Stimulated activated naive B cell treated with anti-CD40 and anti-IgM and Interleukin-4, amounts not matched to agents 10 μg/mL and 1 μg/mL and 100 μg/mL, for 72 hours (primary cell): ENCODE data around the gene MAD1L1.

Experiments used
- ATAC-seq, 2 donors: fragments of 150-1000 bp; cut with Tn5 transposase; replicated peaks; 2 replicates each; pipeline ENCODE4 v1.10.0; 2021; ENCODE audit warnings: moderate library complexity in 1 of 2
- DNase-seq: peaks from one replicate; pipeline ENCODE4 v3.0.0; 2021
- H3K27ac Mint-ChIP-seq: one replicate; pipeline ENCODE4 v1.8.0; 2022; ENCODE audit warnings: mild to moderate bottlenecking, mixed read lengths
- H3K27me3 Mint-ChIP-seq, 2 donors: one replicate each; pipeline ENCODE4 v1.8.0; 2022; ENCODE audit warnings: mixed read lengths in 2 of 2
- H3K36me3 Mint-ChIP-seq, 2 donors: one replicate each; pipeline ENCODE4 v1.8.0; 2022; ENCODE audit warnings: mixed read lengths in 2 of 2, mild to moderate bottlenecking in 1 of 2
- H3K4me1 Mint-ChIP-seq, 2 donors: one replicate each; pipeline ENCODE4 v1.8.0; 2022; ENCODE audit warnings: mixed read lengths in 2 of 2, mild to moderate bottlenecking in 1 of 2
- H3K4me3 Mint-ChIP-seq, 2 donors: one replicate each; pipeline ENCODE4 v1.8.0; 2022; ENCODE audit warnings: mild to moderate bottlenecking in 2 of 2, mixed read lengths in 2 of 2, moderate library complexity in 1 of 2
- H3K9me3 Mint-ChIP-seq, 2 donors: one replicate each; pipeline ENCODE4 v1.8.0; 2022; ENCODE audit warnings: mixed read lengths in 2 of 2, mild to moderate bottlenecking in 1 of 2

MAD1L1 gene

DNA sequence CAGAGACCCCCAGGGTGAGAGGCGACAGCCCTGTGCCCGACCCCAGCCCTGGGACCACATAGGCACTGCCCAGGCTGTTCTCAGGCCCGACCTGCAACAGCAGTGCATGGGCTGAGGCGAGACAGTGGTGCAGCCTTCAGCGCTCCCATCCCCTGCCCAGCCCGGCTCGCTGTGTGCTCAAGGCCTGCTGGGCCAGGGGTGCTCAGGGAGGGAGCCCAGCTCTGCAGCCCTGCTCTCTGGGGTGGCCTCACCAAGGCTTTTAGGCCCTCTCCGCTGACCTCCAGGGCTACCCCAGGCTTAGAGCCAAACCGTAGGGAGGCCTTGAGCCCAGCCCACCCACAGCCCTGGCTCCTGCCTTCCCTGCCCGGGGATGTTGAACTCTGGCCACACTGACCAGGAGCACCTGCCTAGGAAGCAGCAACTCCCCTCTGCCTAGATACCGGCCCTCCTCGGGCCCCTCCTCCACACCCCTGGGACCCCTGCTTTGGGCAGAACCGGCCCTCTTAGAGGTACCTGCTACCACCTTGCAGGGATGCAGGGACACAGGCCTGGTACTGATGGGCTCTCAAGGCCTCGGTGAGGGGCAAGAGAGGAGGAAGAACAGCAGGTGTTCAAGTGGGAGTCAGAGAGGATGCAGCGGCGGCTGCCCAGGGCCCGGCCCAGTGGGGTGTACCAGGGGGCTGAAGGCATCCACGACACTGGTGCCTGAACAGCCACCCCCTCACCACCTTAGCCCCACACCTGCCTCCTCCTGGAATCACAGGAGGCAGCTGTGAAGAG is 331.1 kb downstream of the MAD1L1 start:
- DNase-seq (no peak), ATAC-seq (no peak)
- Mint-ChIP-seq H3K4me1 (peaks cover 2 to 6% of the 10 kb centered on the region in 2 donors), H3K9me3 (no peaks in the 10 kb centered on the region), H3K27me3 (no peaks in the 10 kb centered on the region), H3K36me3 (peaks cover 13 to 20% of the 10 kb centered on the region in 2 donors), H3K4me3 (no peak overlapping the region), H3K27ac (no peak overlapping the region)

DNA sequence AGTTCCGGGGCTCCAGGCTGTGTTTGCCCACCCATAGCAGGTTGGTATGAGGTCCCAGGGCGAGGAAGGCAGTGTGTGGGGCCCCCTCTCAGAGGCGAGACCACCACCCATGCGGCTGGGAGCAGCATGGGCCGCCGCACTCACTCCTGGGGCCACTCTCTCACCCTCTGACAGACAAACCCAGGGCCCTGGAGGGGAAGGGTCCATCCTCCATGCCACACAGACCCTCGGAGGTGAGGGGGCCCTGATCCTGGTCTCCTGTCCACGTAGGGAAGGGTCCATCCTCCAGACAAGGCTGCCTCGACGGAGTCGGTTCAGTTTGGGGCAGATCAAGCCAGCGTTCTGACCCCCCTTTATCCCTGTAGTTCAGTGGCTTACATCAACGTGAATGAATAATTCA is 331.9 kb downstream of the MAD1L1 start:
- peaks cover 0 to 6% of the 10 kb centered on the region in 2 donors for H3K4me1 Mint-ChIP-seq
- DNase-seq = no peak
- ATAC-seq = no peak
- peak overlapping the region; percentile 37 for H3K27ac Mint-ChIP-seq
- no peak overlapping the region for H3K4me3 Mint-ChIP-seq
- H3K36me3 Mint-ChIP-seq = peaks cover 13 to 14% of the 10 kb centered on the region in 2 donors
- H3K27me3 Mint-ChIP-seq = no peaks in the 10 kb centered on the region
- no peaks in the 10 kb centered on the region for H3K9me3 Mint-ChIP-seq

DNA sequence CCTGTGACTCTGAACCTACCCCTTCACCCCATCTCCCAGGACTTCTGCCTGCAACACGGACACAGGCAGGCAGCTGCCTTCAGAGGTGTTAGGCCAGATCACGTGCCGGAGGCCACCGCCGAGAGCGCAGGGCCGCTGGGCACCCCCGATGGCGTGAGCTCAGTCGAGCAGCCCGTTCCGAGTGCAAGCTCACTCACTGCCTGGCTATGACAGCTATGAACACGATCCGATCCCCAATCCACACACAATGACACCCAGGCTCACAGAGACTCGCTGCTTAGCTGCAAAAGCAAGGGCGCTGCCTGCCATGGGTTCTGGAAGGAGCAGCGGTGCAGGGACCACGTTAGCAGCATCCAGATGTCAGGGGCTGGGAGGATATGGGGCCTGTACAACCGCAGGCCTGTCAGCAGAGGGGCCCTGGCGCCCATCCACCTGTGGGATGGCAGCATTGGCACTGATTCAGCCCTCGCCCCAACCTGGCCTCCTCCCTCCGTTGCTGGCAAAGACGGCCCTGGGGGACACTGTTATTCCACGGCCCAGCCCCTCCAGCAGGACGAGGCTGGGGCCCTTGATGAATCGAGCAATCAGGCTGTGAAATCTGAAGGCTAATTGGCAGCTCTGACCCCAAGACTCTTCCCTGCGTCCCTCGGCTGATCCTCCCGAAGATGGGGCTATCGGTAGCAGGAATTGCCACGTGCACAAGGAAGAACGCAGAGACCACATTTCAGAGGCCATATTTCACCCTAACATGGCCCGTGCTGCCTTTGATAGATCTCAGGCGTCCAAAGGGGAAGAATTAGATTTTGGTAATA is 332.6 kb downstream of the MAD1L1 start:
- no peaks in the 10 kb centered on the region for H3K9me3 Mint-ChIP-seq
- H3K36me3 Mint-ChIP-seq = peaks cover 13 to 20% of the 10 kb centered on the region in 2 donors
- no peak overlapping the region for H3K4me3 Mint-ChIP-seq
- no peaks in the 10 kb centered on the region for H3K27me3 Mint-ChIP-seq
- ATAC-seq (no peak), DNase-seq (no peak)
- peaks cover 0 to 6% of the 10 kb centered on the region in 2 donors for H3K4me1 Mint-ChIP-seq
- H3K27ac Mint-ChIP-seq = peak overlapping the region; percentile 37

DNA sequence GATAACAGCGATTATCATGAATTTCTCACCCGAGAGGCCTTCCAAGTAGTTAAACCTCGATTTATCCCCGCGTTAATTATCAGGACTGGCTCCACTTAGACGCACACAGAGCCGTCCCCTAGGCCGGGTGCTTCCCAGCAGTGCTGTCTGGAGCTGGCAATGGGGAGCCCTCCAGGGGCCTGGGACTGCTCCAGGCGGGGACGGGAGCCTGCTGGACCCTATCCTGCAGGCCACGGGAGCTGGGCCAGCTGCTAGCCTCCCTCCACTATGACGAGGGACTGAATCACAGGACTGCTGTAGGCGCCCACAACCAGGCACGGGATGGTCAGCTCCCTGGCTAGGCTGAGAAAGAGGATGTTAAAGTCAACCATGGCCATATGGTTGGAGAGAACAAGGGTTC is 333.5 kb downstream of the MAD1L1 start:
- no peak overlapping the region for H3K4me3 Mint-ChIP-seq
- no peaks in the 10 kb centered on the region for H3K9me3 Mint-ChIP-seq
- ATAC-seq (no peak), DNase-seq (no peak)
- peaks cover 0 to 6% of the 10 kb centered on the region in 2 donors for H3K4me1 Mint-ChIP-seq
- H3K27ac Mint-ChIP-seq = peak overlapping the region; percentile 70
- no peaks in the 10 kb centered on the region for H3K27me3 Mint-ChIP-seq
- H3K36me3 Mint-ChIP-seq = peaks cover 18 to 29% of the 10 kb centered on the region in 2 donors

DNA sequence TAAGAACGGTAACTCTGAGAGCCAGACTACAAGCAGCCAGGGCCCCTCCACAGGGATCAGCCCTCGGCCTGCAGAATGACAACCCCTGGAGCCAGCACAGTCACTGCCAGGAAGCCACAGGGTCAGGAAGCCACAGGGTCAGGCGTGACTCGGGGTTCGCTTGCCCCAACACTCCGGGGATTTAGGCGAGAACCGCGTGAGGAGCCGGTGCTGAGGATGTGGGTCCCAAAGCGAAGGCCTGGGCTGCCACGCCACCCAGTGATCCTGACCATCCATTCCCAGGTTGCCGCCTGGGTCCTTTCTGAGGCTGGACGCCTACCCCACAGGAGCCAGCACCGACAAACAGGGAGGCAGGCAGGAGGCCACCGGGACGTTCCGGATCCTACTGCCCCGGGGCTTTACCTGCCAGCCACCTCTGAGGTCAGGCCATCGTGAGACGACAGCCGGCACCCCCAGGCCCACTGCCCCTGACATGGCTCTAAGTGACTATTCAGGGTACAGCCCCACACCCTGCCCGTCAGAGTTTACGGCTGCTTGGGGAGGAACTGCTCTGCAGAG is 334.0 kb downstream of the MAD1L1 start:
- ATAC-seq (no peak), DNase-seq (no peak)
- no peak overlapping the region for H3K27ac Mint-ChIP-seq
- H3K27me3 Mint-ChIP-seq = no peaks in the 10 kb centered on the region
- no peak overlapping the region for H3K4me3 Mint-ChIP-seq
- no peaks in the 10 kb centered on the region for H3K9me3 Mint-ChIP-seq
- H3K36me3 Mint-ChIP-seq = peaks cover 20 to 31% of the 10 kb centered on the region in 2 donors
- H3K4me1 Mint-ChIP-seq = peaks cover 0 to 6% of the 10 kb centered on the region in 2 donors

DNA sequence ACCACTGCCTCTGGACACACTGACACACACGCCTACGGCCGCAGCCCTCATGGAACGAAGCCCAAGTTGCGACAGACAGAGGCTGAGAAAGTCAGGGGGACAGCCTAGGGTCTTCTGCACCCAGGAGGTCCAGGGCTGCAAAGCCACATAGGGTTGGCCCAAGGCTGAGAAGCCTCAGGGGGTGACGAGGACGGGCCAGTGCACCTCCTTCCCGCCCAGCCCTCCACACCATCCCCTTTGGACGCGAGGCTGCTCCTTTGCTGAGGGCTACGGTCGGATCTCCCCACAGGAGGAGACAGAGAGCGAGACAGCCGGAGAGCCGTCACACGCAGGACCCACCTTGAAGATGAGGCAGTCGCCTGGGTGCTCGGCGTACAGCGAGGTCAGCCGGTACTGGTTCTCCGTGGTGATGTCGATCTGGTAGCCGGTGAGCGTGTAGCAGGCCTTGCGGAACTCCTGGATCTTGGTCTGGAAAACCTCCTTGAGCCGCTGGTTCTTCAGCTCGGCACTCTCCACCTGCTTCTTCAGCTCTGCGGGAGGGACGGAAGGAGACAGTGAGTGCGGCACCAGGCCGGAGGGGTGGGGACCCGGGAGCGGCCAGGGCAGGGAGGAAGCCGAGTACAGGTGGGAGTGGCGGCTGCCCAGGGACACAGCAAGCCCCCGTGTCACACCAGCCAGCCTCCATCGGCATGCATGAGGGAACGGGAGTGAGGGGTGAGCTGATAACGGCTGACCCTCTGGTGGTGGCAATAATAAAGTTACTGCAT is 334.7 kb downstream of the MAD1L1 start:
- Mint-ChIP-seq H3K27me3 (no peaks in the 10 kb centered on the region), H3K36me3 (peaks cover 20 to 32% of the 10 kb centered on the region in 2 donors), H3K4me1 (peaks cover 0 to 6% of the 10 kb centered on the region in 2 donors), H3K9me3 (no peaks in the 10 kb centered on the region), H3K27ac (peak overlapping the region; percentile 14), H3K4me3 (no peak overlapping the region)
- ATAC-seq (no peak), DNase-seq (no peak)

DNA sequence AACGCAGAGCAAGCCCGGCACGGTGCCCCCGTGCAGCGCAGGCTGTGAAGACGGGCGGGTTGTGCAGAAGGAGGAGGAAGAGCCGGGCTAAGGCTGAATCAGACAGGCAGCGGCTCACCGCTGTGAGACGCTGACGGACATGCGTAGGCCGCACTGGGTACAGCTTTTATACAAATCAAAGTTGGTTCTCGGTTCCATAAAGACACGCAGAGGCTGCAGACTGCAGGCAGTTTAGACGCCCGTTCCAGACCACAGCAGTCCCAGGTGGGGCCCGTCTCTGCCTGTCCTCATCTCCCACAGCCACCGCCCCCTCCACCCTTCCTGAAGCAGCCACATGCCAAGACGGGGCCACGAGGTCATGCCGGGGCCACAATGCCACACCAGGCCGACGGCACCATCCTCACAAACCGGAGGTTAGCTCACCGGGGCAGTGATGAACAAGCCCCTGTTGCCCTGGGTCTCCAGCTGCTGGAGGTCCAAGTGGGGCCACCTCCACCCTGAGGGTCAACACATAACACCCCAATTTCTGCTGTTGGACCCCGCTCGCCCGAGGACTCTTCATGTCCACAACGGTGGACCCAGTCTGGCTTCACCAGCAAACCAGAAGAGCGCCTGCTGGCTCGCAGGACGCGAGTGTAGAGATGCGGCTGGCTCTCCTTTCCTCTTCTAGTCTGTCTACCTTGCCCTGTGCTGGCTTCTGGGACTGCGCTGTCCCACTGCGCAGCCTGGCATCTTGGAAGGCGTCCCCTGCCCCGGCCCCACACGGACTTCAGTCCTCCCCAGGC is 335.5 kb downstream of the MAD1L1 start:
- H3K4me1 Mint-ChIP-seq = peaks cover 0 to 6% of the 10 kb centered on the region in 2 donors
- peaks cover 20 to 32% of the 10 kb centered on the region in 2 donors for H3K36me3 Mint-ChIP-seq
- no peaks in the 10 kb centered on the region for H3K27me3 Mint-ChIP-seq
- no peak overlapping the region for H3K4me3 Mint-ChIP-seq
- no peak for ATAC-seq
- DNase-seq = no peak
- no peak overlapping the region for H3K27ac Mint-ChIP-seq
- H3K9me3 Mint-ChIP-seq = no peaks in the 10 kb centered on the region

DNA sequence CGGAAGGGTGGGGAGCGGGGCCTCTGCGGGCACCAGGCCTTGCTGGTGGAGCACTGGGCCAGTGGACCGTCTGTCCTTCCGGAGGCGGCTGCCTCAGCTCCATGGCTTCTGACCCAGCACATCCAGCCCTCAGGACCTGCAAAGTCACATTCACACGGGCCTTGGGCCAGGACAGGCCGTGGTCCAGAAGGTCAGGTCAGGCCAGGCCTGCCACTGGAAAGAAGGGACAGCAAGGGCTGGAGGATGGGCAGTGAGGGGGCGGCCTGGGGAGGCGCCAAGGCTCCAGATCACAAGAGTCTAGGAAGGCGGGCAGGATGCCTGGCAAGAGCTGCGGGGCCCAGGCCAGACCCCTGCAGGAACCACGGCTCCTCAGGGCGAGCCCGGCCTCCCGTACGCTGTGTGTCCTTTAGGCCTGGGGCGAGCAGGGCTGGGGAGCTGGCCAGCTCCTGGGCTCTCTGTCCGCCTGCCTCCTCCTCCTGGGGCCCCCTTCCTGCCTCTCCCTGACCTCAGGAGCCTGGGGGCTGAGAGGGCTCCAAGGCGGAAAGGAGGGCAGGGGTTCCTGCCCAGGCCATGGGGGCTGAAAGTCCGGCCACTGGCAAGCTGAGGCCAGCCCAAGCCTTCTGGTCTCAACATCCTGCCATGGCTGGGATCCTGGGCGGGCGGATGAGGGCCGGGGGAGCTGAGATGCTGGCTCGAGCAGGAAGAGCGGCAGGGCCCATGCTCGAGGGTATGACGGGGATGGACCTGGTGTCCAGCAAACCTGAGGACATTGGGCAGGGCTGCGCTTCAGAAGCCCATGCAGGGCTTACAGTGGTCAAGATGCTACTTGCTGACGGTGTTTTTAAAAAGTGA is 336.9 kb downstream of the MAD1L1 start:
- H3K36me3 Mint-ChIP-seq = peaks cover 23 to 37% of the 10 kb centered on the region in 2 donors
- no peak overlapping the region for H3K4me3 Mint-ChIP-seq
- no peaks in the 10 kb centered on the region for H3K27me3 Mint-ChIP-seq
- H3K27ac Mint-ChIP-seq = peak overlapping the region; percentile 70
- ATAC-seq (no peak), DNase-seq (no peak)
- peaks cover 0 to 11% of the 10 kb centered on the region in 2 donors for H3K4me1 Mint-ChIP-seq
- H3K9me3 Mint-ChIP-seq = no peaks in the 10 kb centered on the region

DNA sequence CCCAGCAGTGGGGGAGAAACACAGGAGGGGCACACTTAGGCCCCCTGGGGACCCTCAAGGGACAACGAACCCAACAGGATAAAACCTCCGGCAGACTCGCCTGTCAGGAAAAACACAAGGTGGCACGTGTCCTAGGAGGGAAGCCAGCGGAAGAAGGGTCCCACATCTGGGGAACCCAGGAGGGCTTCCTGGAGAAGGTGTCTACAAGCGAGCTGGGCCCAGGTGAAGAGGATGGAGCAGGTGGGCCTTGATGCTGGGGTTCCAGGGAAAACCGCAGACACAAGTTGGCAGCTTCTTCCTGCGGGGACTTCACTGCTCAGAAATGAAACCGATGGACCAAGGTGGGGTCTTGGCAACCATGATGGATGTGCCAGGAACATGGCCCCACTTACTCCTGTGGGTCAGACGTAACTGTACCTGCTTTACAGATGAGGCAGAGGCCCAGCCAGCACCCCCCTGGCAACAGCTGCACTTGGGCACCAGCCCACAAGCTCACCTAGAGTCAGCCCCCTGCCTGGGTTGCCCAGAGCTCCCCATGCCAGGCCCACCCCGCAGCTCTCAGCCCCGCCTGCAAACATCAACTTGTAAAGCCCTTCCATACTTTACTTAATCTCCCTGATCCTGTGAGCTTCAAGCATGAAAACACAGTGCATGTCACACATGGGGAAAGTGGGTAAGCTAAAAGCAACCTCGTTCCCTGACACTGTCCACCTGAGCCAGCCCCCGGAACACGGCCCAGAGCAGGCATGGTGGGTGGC is 337.7 kb downstream of the MAD1L1 start:
- no peaks in the 10 kb centered on the region for H3K9me3 Mint-ChIP-seq
- peaks cover 28 to 41% of the 10 kb centered on the region in 2 donors for H3K36me3 Mint-ChIP-seq
- no peak for ATAC-seq
- no peaks in the 10 kb centered on the region for H3K27me3 Mint-ChIP-seq
- peak overlapping the region; percentile 37 for H3K27ac Mint-ChIP-seq
- peaks cover 3 to 17% of the 10 kb centered on the region in 2 donors for H3K4me1 Mint-ChIP-seq
- no peak overlapping the region for H3K4me3 Mint-ChIP-seq
- DNase-seq = no peak

DNA sequence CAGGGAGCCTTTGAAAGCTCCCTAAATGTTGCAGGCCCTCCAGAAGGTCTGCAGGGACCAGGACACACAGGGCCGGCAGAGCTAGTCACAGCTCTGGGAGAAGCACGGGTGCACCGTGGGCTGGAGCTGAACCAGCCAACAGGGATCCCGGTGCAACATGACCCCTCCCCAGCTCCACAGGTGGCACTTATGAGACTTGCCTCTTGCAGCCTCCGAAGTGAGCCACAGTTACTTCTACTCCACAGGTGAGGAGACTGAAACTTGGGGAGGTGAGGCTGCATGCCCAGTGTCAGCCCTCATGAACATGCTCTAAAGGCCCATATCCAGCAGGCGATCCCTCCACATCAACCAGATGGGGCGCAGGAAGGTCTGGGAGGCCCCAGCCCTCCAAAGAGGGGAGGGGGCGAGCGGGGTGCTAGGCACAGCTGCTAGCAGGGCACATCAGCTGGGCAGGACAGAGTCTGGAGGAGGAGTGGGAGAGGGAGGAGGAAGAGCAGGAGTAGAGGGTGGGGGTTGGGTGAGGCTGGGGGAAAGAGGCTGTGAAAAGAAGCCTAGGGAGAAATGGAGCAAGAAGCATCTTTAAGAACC is 338.3 kb downstream of the MAD1L1 start:
- Mint-ChIP-seq H3K4me1 (peaks cover 3 to 17% of the 10 kb centered on the region in 2 donors), H3K27ac (no peak overlapping the region), H3K36me3 (peaks cover 31 to 43% of the 10 kb centered on the region in 2 donors)

DNA sequence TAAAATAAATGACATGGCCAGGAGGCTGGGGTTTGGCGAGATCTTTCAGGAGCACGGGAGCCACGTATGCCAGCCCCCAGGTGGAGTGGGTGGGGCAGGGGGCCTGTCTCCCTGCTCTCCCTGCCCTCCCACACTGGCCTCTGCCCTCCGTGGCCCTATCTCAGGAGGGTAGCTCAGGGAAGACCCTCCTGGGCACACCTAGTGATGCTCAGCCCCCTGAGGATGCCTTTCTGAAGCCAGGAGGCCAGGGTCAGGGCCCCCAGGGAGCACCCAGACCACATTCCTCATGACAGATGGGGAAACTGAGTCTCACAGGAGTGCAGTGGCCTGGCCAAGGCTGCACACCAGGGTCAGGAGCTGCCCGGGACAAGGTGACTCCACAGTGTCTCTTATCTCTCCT is 339.3 kb downstream of the MAD1L1 start:
- Mint-ChIP-seq H3K36me3 (peaks cover 33 to 48% of the 10 kb centered on the region in 2 donors), H3K27ac (peak overlapping the region; percentile 25), H3K27me3 (no peaks in the 10 kb centered on the region), H3K4me3 (no peak overlapping the region), H3K9me3 (no peaks in the 10 kb centered on the region), H3K4me1 (peaks cover 5 to 14% of the 10 kb centered on the region in 2 donors)
- ATAC-seq (no peak), DNase-seq (no peak)

More for the DNA sequence above, 338.3 kb downstream of the MAD1L1 start:
- no peak overlapping the region for H3K4me3 Mint-ChIP-seq
- no peak for ATAC-seq
- H3K9me3 Mint-ChIP-seq = no peaks in the 10 kb centered on the region
- DNase-seq = no peak
- no peaks in the 10 kb centered on the region for H3K27me3 Mint-ChIP-seq

DNA sequence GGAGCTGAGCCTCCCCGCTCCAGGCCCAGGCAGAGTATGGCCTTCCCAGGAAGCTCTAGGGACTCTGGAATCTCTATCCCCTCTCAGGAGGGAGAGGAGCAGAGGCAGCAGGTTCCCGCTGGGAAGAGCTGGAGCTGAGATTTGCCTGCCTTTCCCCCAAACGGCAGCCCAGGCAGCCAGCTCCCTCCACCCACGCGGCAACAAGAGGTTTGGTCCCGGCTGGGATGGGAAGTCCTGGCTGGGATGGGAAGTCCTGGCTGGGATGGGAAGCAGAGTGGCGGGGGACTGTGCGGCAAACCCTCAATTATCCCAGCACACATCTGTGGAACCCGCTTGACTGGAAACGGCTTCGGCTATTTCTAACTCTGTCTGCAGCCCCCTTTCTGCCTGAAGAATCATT is 339.7 kb downstream of the MAD1L1 start:
- no peaks in the 10 kb centered on the region for H3K27me3 Mint-ChIP-seq
- no peak overlapping the region for H3K4me3 Mint-ChIP-seq
- H3K9me3 Mint-ChIP-seq = no peaks in the 10 kb centered on the region
- H3K36me3 Mint-ChIP-seq = peaks cover 36 to 52% of the 10 kb centered on the region in 2 donors
- no peak for DNase-seq
- no peak for ATAC-seq
- H3K27ac Mint-ChIP-seq = no peak overlapping the region
- peaks cover 6 to 14% of the 10 kb centered on the region in 2 donors for H3K4me1 Mint-ChIP-seq
